HepG2 (cell line): ENCODE measurements around the gene S100G.
"Not testable (repeated sequence)": the region's sequence is repeated elsewhere in the genome, so short reads cannot be mapped to it uniquely, and the experiment has no call there.

ENCODE experiments used
- ATF2 ChIP-seq: sonication (generic); formaldehyde crosslinking; IDR thresholded peaks from 2 replicates; pipeline ENCODE4 v1.4.0; 2020; ENCODE audit warnings: missing genetic modification reagents
- ELK4 ChIP-seq: sonication (generic); formaldehyde crosslinking; IDR thresholded peaks from 2 replicates; pipeline ENCODE4 v1.9.0; 2021; ENCODE audit warnings: missing genetic modification reagents, borderline replicate concordance
- HNF1B ChIP-seq: sonication (generic); formaldehyde crosslinking; IDR thresholded peaks from 2 replicates; pipeline ENCODE4 v1.5.1; 2020; ENCODE audit warnings: mild to moderate bottlenecking, moderate library complexity, missing genetic modification reagents
- MBNL3 ChIP-seq: fragments of 250-450 bp; sonication (Bioruptor Pico); conservative IDR thresholded peaks from 2 replicates; pipeline ENCODE4 v1.8.0; 2022; ENCODE audit warnings: mild to moderate bottlenecking, inconsistent platforms
- REST ChIP-seq, 2 experiments: IDR thresholded peaks; 2 replicates each; pipeline ENCODE4 v1.6.1; 2011 to 2012; ENCODE audit warnings: low read length in 2 of 2, borderline replicate concordance in 1 of 2, low read depth in 1 of 2, mild to moderate bottlenecking in 1 of 2, moderate library complexity in 1 of 2
- ZMAT5 ChIP-seq: sonication (generic); formaldehyde crosslinking; IDR thresholded peaks from 2 replicates; pipeline ENCODE4 v1.5.0; 2020; ENCODE audit warnings: mild to moderate bottlenecking, low read depth, missing genetic modification reagents, borderline replicate concordance
- ZNF776 ChIP-seq: sonication (generic); formaldehyde crosslinking; IDR thresholded peaks from 2 replicates; pipeline ENCODE4 v1.4.0; 2020; ENCODE audit warnings: mild to moderate bottlenecking, missing genetic modification reagents

- TF ChIP-seq ATF2 (CRISPR knock-in tag); ZMAT5 (CRISPR knock-in tag); REST (IDR thresholded peaks at IDR 0.05; ENCODE audit: borderline replicate concordance in 1 of 2, low read depth in 1 of 2, low read length in 2 of 2); ELK4 (CRISPR knock-in tag); ZNF776 (CRISPR knock-in tag); HNF1B; MBNL3: not testable (repeated sequence)
Measured at GRCh38 chrX:16610654-16611053, 39.3 kb upstream of the S100G start.
